Dermis microvascular lymphatic vessel endothelial cell (primary cell): ENCODE results near the gene TMEFF1. TPM values are rescaled to one million over a fixed set of nuclear protein-coding genes. Genes with fewer than 3 reads are reported as not detected.
A peak's percentile ranks its signal among the peaks of the same experiment; 100 is the strongest.
"Not testable (repeated sequence)": the region's sequence is repeated elsewhere in the genome, so short reads cannot be mapped to it uniquely, and the experiment has no call there.

ENCODE experiments used
- DNase-seq, 2 donors: peaks; one replicate each; pipeline versions ENCODE4 v3.0.0 to v3.0.0-alpha.2; 2010; ENCODE audit warnings: low read depth in 2 of 2
- total RNA-seq: library from RNA; depleted of rRNA; stranded (reverse); fragments of >200 nt; gene quantifications from 2 replicates; pipeline ENCODE4 v1.2.1, GENCODE V29; 2014

Gene TMEFF1, protein sequence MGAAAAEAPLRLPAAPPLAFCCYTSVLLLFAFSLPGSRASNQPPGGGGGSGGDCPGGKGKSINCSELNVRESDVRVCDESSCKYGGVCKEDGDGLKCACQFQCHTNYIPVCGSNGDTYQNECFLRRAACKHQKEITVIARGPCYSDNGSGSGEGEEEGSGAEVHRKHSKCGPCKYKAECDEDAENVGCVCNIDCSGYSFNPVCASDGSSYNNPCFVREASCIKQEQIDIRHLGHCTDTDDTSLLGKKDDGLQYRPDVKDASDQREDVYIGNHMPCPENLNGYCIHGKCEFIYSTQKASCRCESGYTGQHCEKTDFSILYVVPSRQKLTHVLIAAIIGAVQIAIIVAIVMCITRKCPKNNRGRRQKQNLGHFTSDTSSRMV
- total RNA-seq, result 7.1 and 12.9 TPM in 2 replicates

DNA sequence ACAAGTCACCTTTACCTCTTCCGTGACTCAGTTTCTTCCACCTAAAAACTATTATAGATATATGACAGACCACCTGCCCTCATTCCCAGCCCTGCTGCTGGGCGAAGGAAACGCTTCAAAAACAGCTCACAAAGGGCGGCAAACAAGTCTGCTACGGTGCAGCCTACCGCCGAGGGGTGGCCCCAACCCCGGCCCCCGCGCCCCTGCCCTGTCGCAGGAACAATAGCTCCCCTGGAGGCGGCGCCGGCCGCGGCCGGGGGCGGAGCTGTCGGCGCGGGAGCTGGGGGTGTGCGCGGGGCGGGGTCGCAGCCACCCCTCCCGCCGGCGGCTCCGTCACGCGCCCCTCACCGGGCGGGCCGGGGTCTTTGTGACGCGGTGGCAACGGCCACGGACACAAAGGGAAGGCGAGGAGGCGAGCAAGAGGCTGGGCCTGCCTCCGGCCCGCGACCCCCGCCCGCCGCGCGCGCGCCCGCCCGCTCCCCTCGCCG, at the start of gene TMEFF1:
Gene TMEFF1, plus strand, starts transcription at position 362 of the 488 bp plus-strand sequence. CDS start 396 bp downstream, outside the sequence.
- peak; percentile 12 to 76 for DNase-seq

DNA sequence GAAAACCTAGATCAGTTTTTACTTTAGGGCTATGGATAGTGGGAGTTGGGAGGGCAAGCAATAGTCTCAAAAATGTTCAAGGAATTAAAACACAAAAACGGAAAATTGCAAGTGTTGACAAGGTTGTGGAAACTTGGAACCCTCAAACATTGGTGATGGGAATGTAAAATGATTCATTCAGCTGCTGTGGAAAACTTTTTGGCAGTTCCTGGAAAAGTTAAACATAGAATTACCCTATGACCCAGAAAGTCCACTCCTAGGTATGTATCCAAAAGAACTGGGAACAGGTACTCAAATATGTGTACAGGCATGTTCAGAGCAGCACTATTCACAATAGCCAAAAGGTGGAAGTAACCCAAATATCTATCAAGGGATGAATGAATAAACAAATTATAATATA, 47.2 kb upstream of the TMEFF1 start:
- peak; percentile 34 to 51 for DNase-seq

- no peak for DNase-seq
Measured at GRCh38 chr9:100426189-100426529, 46.8 kb upstream of the TMEFF1 start.

DNA sequence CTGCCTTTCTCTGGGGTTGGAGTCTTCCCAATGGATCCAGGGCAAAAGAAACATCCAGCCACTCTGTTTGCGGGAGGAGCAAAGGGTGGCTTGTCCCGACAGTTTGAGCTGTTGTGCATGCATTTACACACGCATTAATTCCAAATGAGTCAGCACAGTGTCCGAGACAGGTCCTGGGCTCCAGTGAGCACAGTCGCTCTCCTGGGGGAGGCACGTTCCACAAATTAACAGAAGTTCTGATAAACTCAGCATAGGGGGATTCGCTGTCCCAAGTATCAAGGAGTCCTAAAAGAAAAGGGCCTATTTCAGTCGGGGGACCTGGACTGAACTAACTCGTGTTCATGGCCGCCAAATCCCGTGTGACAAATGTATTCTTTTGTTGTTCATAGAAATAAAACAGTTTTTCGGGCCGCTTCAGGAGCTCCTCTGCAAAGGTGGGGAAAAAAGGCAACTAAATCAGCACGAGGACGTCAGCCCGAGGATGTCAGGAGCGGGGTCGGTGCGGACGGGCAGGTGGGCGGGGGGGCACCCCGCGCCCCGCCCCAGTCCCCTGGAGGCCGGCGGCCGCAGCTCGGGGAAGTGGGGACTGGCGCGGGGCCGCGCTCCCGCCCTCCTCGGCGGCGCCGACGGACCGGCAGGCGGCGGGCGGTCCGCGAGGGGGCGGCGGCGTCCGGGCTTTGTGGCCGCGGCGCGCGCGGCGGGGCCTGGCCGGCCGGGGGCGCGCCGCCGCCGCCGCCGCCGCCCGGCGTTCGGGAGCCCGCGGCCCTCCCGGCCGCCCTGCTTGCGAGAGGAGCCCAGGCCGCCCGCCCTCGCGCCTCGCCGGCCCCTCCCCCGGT, 46.2 kb upstream of the TMEFF1 start, which contains the start of gene MSANTD3:
Gene MSANTD3, plus strand, starts transcription at position 614 of the 836 bp plus-strand sequence. CDS start 14,796 bp downstream, outside the sequence.
- DNase-seq, result peak; percentile 72 to 84

DNA sequence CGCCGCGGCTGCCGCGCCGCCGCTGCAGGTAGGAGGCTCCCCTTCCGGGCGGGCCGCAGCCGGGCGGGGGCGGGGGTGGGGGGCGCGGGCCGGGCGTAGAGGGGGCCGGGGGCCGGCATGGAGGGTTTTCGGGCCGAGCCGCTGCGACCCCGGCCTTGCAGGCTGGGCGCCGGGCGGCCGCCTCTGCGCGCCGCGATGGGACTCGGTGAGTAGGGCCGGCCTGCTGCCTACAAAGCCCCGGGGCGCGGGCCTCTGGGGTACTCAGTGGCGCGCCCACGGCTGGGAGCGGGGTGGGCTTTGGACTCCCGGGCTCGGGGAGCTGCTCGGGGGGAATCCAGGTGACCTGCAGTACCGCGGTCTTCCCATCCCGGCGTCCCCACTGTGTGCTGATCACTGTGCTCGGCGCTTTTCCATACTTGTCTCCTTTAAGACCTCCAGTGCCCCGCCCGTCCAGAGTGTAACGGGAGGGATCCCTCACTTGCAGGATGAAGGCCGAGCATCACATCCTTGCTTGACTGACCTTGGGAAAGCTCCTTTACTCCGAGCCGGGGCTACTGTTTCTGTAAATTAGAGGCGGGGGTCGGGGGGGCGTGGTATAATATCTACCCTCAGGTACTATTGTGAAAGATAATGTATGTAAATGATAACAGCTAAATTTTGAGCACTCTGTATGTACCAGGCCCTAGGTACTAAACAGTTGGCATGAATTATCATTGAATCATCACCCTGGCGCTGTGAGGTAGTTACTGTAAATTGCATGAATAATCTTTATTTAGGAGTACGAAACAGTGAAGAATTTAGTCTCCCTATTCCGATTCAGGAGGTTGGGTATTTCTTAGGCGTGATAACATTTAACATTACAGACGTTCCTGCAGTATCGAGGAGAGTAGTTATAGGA, 45.3 kb upstream of the TMEFF1 start:
- DNase-seq, result peak in 1 of 2 donors; percentile 74

DNA sequence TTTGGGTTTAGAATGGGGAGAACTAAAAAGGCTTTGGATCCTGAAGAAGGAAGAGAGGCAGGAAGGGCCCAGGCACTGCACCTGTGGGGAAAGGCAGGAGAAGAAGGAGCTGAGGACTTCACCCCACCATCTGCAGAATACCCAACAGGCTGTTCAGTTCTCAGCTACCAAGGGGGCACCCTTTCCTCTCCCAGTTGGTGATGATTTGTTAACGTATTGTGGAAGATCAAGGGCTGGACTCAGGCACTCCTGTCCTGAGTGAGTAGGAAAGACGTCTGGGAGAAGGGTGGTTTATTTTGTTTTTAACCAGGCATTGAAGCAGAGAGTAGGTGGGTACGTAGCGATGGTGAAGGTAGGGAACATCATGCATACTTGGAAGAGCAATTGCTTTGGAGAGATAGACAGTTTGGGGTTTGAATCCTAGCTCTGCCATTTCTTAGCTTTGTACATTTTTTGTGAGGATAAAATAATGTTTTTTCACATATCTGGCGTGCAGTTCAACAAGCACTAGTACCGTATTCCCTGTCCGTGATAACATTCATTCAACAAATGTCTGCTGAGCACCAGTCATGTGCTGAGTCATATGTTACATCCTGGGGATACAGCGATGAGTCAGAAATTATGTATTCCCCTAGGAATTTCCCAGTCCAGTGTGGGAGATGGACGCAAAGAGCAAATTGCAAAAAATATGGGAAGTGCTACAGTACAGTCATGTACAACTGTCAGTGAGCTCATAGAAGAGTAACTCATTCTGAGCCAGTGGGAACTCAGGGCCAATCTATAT, 43.9 kb upstream of the TMEFF1 start:
- peak; percentile 97 to 99 for DNase-seq

DNA sequence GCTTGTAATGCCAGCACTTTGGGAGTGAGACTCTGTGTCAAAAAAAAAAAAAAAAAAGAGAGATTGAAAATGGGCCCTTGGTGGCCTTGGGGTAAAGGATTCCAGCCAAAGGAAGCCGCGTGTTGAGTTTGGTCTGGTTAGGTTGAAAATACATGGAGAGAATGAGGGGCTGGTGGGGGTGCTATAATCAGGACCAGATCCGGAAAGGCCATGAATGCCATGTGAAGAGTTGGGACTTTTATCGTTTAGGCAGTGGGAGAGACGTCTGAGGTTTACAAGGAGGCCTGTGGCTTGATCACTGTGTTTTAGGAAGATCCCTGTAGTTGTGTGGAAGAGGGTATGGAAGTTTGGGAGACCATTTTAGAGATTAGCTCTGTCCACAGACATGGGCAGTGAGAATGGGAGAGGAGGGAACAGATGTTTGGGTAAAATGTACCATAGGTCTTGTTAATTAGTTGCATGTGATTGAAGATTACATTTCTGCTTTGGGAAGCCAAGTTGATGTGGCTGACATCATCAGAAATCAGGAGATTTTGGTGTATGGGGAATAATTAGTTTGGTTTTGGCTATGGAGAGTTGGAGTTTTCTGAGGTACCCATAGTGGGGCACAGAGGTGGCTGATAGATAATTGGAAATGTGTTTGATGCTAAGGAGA, 42.5 kb upstream of the TMEFF1 start:
- DNase-seq, result no peak

- no peak for DNase-seq
Measured at GRCh38 chr9:100431886-100432285, 41.1 kb upstream of the TMEFF1 start.

- DNase-seq, result no peak
Measured at GRCh38 chr9:100432736-100433135, 40.2 kb upstream of the TMEFF1 start.

DNA sequence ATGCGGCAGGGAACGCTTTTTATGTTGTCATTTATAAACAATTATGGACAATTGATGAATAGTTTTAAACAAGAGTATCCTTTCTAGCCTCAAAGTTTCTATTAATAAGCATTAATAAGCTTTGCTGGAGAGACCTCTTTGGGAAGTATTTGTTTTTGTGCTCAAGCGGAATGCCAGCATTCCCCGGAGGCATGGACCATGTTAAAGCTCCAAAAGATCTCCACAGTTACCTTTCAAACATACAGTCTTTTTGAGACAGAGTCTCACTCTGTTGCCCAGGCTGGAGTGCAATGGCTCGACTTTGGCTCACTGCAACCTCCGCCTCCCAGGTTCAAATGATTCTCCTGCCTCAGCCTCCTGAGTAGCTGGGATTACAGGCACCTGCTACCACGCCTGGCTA, 36.4 kb upstream of the TMEFF1 start:
- no peak for DNase-seq

DNA sequence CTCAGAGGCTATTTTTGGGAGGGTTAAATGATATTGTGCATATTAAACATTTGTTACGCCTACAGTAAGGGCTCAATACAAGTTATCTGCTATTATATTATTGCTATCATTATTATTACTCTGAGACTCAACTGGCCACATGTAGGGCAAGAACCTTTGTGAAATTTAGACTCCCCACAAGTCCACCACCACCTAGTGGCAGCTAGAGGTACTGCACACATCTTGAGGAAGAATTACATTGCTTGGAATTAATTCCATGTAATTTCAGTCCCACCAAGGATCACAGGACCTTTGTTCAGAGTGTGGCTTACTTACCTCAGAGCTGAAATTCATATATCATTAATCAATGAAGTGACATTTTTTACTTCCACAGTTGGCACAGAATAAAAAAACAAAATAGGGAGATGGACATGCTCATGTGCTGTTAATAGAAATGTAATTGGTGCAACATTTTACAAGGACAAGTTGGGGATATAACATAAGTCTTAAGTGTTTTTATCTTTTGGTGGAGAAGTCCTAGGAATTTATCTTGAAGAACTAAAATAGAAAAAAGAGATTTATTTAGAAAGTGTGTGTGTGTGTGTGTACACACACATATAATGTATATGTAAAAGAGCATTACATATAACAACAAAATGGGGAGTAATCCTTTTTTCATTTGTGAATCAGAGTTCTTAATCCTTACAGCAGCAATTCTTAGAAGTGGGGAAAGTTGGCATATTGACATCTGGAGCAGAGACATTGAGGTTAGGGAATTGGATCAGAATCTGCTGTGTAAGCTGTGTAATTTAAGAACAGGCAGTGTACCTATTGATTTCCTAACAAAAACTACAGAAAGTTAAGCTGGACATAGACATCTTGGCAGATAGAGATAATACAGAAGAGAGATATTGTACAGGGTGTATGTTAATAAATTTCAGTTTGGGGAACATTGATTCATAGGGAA, 34.8 kb upstream of the TMEFF1 start:
- DNase-seq, result peak; percentile 45 to 78

DNA sequence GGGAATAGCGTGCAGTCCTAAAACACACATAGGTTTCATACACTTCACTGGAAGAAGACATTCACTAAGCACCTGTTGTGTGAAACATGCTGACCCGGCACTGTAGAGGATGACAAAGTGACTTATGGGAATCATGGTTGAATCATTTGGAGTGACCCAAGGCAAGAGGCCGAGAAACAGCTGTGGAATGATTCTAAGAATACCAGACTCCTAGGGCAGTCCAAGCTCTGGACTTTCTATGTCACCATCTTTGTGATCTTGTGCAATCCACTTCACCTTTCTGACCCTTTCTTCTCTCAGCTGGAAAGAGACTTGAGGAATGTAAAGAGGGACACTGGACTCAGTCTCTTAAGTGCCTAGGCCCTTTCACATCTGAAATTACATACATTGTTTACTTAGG, 32.9 kb upstream of the TMEFF1 start:
- DNase-seq, result no peak

DNA sequence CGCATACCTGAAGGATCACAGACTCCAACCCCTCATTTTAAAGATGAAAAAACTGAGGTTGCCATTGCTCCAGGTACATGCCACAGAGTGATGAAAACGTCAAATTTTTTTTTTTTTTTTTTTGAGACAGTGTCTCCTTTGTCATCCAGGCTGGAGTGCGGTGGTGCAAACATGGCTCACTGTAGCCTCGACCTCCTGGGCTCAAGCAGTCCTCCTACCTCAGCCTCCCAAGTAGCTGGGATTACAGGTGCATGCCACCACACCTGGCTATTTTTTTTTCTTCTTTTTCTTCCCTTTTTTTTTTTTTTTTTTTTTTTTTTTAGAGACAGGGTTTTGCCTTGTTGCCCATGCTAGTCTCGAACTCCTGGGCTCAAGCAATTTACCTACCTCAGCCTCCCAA, 32.5 kb upstream of the TMEFF1 start:
- DNase-seq, result not testable (repeated sequence)

GRCh38 chr9:100441911-100442361, 31.0 kb upstream of the TMEFF1 start:
- DNase-seq, result no peak

GRCh38 chr9:100443781-100444768, 28.9 kb upstream of the TMEFF1 start:
- DNase-seq, result no peak

GRCh38 chr9:100445161-100445902, 27.6 kb upstream of the TMEFF1 start:
- DNase-seq, result no peak
